Natural killer cell (primary cell): ENCODE data around the gene RPS6KA1. TPM values are rescaled to one million over a fixed set of nuclear protein-coding genes. Genes with fewer than 3 reads are reported as not detected.

Experiments
- ATAC-seq, 3 donors: fragments of 150-1000 bp in 2 of 3; fragments of 200-7000 bp in 1 of 3; cut with Tn5 transposase; 1 replicate in 1 of 3; 2 replicates in 2 of 3; pipeline ENCODE4 v1.10.0; 2021; ENCODE audit warnings: mild to moderate bottlenecking in 2 of 3, moderate library complexity in 2 of 3
- DNase-seq, 2 donors: peaks; one replicate each; pipeline versions ENCODE4 v3.0.0 to v3.0.0-alpha.2; 2013 to 2021; ENCODE audit warnings: mixed read lengths in 1 of 2
- H3K27ac ChIP-seq: one replicate; pipeline ENCODE4 v1.5.1; 2013; ENCODE audit warnings: mild to moderate bottlenecking, low read length
- H3K27me3 ChIP-seq: one replicate; pipeline ENCODE4 v1.6.1; 2013; ENCODE audit warnings: low read length; ENCODE audit not compliant: control insufficient read depth, insufficient read depth
- H3K36me3 ChIP-seq: one replicate; pipeline ENCODE4 v1.6.1; 2013; ENCODE audit warnings: low read length; ENCODE audit not compliant: control insufficient read depth, insufficient read depth
- H3K4me1 ChIP-seq: one replicate; pipeline ENCODE4 v1.6.1; 2013; ENCODE audit warnings: low read length; ENCODE audit not compliant: control insufficient read depth, insufficient read depth
- H3K4me3 ChIP-seq: one replicate; pipeline ENCODE4 v1.5.1; 2013; ENCODE audit warnings: low read length
- H3K9me3 ChIP-seq: one replicate; pipeline ENCODE4 v1.6.1; 2013; ENCODE audit warnings: low read length; ENCODE audit not compliant: control insufficient read depth, insufficient read depth
- H3K27ac Mint-ChIP-seq, 2 donors: one replicate each; pipeline ENCODE4 v1.8.0; 2022; ENCODE audit warnings: mild to moderate bottlenecking in 2 of 2, mixed read lengths in 2 of 2, moderate library complexity in 1 of 2
- H3K27me3 Mint-ChIP-seq, 2 donors: one replicate each; pipeline ENCODE4 v1.8.0; 2022; ENCODE audit warnings: low read depth in 2 of 2, mixed read lengths in 2 of 2
- H3K36me3 Mint-ChIP-seq: one replicate; pipeline ENCODE4 v1.8.0; 2022; ENCODE audit warnings: mixed read lengths
- H3K4me1 Mint-ChIP-seq, 2 donors: one replicate each; pipeline ENCODE4 v1.8.0; 2022; ENCODE audit warnings: mixed read lengths in 2 of 2
- H3K4me3 Mint-ChIP-seq: one replicate; pipeline ENCODE4 v1.8.0; 2022; ENCODE audit warnings: mild to moderate bottlenecking, moderate library complexity, mixed read lengths
- H3K9me3 Mint-ChIP-seq, 2 donors: one replicate each; pipeline ENCODE4 v1.8.0; 2022; ENCODE audit warnings: mixed read lengths in 2 of 2
- CTCF ChIP-seq: fragments of 200-600 bp; IDR thresholded peaks from one replicate; pipeline ENCODE4 v1.8.0; 2022; ENCODE audit warnings: antibody characterized with exemption
- WGBS: methylation state at CpG from one replicate; pipeline ENCODE4 v1.1.7; 2013; ENCODE audit warnings: missing lambda C conversion rate; ENCODE audit not compliant: insufficient coverage; 5-methylcytosine and 5-hydroxymethylcytosine counted together
- intact Hi-C: fragments of 100-400 bp; cut with micrococcal nuclease; formaldehyde crosslinking; loops from one replicate; pipeline ENCODE4 v1.14.2; 2022
- total RNA-seq, 4 donors: library from RNA; stranded (reverse); fragments of 120-200 nt in 1 of 4; gene quantifications; one replicate each; pipeline versions ENCODE4 v1.2.3 to v1.2.4, GENCODE V29; 2013 to 2022

RPS6KA1 gene
- total RNA-seq, 3 donors from 2014 or later (not counting 1 experiment from before 2014, with no cell fraction given), result 191 to 226 (median 215) TPM

DNA sequence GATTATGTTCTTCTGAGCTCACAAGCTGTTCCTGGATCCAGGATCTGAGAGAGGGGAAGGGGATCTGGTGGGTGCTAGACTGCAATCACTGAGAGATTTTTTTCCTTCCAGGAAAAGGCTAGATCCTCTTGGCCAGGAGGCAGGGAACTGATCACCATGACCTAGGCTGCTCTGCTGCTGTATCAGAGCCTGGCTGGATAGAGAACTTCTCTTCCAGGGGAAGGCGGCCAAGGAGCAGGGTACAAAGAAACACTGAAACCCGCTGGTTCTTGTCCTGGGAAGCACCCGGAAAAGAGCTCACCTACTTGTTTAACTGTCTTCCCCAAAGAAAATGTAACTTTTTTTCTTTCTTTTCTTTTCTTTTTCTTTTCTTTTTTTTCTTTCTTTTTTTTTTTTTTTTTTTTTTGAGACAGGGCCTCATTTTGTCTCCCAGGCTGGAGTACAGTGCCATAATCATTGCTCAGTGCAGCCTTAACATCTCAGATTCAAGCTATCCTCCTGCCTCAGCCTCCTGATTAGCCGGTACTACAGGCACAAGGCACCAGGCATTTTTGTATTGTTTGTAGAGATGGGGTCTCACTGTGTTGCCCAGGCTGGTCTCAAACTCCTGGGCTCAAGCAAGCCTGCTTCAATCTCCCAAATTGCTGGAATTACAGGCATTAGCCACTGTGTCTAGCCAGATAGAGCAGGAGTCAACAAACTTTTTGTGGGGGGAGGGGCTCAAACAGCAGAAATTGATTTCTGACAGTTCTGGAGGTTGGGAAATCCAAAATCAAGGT, 12.4 kb upstream of the RPS6KA1 start:
- Histone ChIP-seq H3K36me3 (no peaks in the 10 kb centered on the region), H3K9me3 (no peaks in the 10 kb centered on the region), H3K4me1 (no peaks in the 10 kb centered on the region), H3K27ac (no peak overlapping the region), H3K27me3 (no peaks in the 10 kb centered on the region), H3K4me3 (no peak overlapping the region)
- Mint-ChIP-seq H3K27me3 (no peaks in the 10 kb centered on the region), H3K36me3 (no peaks in the 10 kb centered on the region), H3K27ac (no peak overlapping the region), H3K9me3 (no peaks in the 10 kb centered on the region), H3K4me3 (no peak overlapping the region), H3K4me1 (no peaks in the 10 kb centered on the region)
- DNase-seq, result no peak
- TF ChIP-seq CTCF, result no peak
- WGBS, result 97% methylated on average over 3 of the region's 4 CpGs
- ATAC-seq, result no peak
- intact Hi-C loops, result no loop called here

DNA sequence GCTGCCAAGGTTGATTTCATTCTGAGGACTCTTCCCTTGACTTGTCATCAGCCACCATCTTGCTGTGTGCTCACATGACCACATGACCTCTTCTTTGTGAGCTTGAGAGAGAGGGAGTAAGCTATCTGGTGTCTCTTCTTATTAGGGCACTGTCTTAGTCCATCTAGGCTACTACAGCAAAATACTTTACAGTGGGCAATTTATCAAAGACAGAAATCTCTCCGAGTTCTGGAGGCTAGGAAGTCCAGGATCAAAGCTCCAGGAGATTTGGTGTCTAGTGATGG, 11.9 kb upstream of the RPS6KA1 start:
- ATAC-seq (no peak), DNase-seq (no peak)
- Histone ChIP-seq H3K27ac (no peak overlapping the region), H3K9me3 (no peaks in the 10 kb centered on the region), H3K36me3 (no peaks in the 10 kb centered on the region), H3K4me3 (no peak overlapping the region), H3K4me1 (no peaks in the 10 kb centered on the region), H3K27me3 (no peaks in the 10 kb centered on the region)
- Mint-ChIP-seq H3K4me1 (no peaks in the 10 kb centered on the region), H3K27me3 (no peaks in the 10 kb centered on the region), H3K4me3 (no peak overlapping the region), H3K9me3 (no peaks in the 10 kb centered on the region), H3K36me3 (no peaks in the 10 kb centered on the region), H3K27ac (no peak overlapping the region)
- no peak for TF ChIP-seq CTCF
- intact Hi-C loops, result no loop called here
- WGBS, result 80% methylated on average over 1 of the region's 1 CpG

- H3K4me1 Mint-ChIP-seq, result no peaks in the 10 kb centered on the region
Measured at GRCh38 chr1:26518355-26518754, 11.2 kb upstream of the RPS6KA1 start.

More at GRCh38 chr1:26518355-26518754, 11.2 kb upstream of the RPS6KA1 start:
- Mint-ChIP-seq H3K27ac (no peak overlapping the region), H3K9me3 (no peaks in the 10 kb centered on the region), H3K36me3 (no peaks in the 10 kb centered on the region), H3K27me3 (no peaks in the 10 kb centered on the region), H3K4me3 (no peak overlapping the region)
- TF ChIP-seq CTCF, result no peak
- no peaks in the 10 kb centered on the region for H3K36me3 ChIP-seq
- H3K9me3 ChIP-seq, result no peaks in the 10 kb centered on the region
- no peaks in the 10 kb centered on the region for H3K4me1 ChIP-seq
- DNase-seq (no peak), ATAC-seq (no peak)
- no peak overlapping the region for H3K4me3 ChIP-seq
- WGBS, result 81% methylated on average over 2 of the region's 6 CpGs
- no peaks in the 10 kb centered on the region for H3K27me3 ChIP-seq
- intact Hi-C loops, result no loop called here
- H3K27ac ChIP-seq, result no peak overlapping the region
